Breast epithelium (tissue), 3 donors: Measurements from ENCODE around the gene CDKN2AIP.

Experiments
- POLR2A ChIP-seq: fragments of 450-650 bp; IDR thresholded peaks from one replicate; pipeline ENCODE4 v1.6.1; 2016; ENCODE audit warnings: antibody characterized with exemption, mild to moderate bottlenecking, moderate library complexity
- TF ChIP-seq, protein P1 (sequence below), 3 donors: fragments of 450-650 bp; IDR thresholded peaks; one replicate each; pipeline ENCODE4 v1.5.1; 2016 to 2017; ENCODE audit warnings: antibody characterized with exemption in 3 of 3, mild to moderate bottlenecking in 3 of 3, moderate library complexity in 3 of 3

DNA sequence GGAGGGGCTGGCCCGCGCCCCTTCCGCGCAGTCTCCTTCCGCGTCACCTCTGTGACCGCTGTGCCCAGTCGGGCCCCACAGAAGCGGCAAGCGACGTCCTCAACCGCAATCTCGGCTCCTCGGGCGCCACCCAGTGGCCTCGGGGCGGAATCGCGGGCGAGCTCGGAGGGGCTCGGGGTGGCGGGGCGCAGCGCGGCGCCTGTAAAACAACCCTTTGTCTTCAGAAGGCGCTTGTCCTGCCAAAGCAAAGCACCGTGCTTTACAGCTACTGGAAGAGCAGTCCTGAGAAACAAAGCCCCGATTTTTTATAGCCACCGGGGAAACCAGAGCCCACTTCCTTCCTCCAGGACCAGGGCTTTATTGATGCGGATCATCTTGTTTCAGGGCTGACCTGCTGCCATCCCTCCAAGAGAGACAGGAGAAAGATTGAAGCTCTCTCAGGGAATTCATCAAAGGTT, 37.3 kb upstream of the CDKN2AIP start:
- TF ChIP-seq, protein P1, sequence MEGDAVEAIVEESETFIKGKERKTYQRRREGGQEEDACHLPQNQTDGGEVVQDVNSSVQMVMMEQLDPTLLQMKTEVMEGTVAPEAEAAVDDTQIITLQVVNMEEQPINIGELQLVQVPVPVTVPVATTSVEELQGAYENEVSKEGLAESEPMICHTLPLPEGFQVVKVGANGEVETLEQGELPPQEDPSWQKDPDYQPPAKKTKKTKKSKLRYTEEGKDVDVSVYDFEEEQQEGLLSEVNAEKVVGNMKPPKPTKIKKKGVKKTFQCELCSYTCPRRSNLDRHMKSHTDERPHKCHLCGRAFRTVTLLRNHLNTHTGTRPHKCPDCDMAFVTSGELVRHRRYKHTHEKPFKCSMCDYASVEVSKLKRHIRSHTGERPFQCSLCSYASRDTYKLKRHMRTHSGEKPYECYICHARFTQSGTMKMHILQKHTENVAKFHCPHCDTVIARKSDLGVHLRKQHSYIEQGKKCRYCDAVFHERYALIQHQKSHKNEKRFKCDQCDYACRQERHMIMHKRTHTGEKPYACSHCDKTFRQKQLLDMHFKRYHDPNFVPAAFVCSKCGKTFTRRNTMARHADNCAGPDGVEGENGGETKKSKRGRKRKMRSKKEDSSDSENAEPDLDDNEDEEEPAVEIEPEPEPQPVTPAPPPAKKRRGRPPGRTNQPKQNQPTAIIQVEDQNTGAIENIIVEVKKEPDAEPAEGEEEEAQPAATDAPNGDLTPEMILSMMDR (IDR thresholded peaks at IDR 0.05): peak; percentile 79 to 83 (median 82)
- no peak for TF ChIP-seq POLR2A
